ENCODE data around the gene LIX1L. TPM values are rescaled to one million over a fixed set of nuclear protein-coding genes. Genes with fewer than 3 reads are reported as not detected.

Gene LIX1L
- total and polyA plus RNA-seq, 2 of the 13 experiments (the other 11 are each of a cell fraction or from before 2014, with no cell fraction given): 8.1 to 24.9 TPM

DNA sequence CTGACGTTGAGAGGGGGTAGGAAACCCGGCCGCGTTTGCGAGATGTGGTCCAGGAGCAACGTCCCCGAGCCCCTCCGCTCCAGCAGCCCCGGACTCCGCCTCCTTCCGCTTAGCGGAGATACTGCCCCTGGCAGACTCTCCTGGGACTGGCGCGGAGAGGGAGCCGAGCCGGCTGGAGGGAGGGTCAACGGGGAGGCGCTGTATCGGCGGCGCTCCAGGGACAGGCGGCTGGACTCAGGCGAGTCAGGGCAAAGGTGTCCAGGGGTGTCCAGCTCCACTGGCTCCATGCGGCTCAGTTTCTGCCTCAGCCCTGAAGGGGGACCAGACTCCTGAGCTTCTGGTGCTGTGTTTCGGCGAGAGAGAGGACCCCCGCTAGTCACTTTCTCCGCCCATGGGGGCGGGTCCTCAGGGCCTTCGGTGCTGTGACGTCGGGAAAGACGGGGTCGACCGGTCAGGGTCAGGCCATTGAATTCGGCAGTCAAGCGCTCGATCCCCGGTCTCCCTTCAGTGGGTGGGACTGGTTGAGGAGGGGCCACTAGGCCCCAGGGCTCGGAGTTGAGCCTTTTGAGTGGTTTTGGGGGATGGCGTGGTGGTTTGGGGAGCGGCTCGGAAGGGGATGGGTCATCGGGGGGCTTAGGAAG, 2.8 kb upstream of the LIX1L start (continued):
- TF ChIP-seq TBP (CRISPR knock-in tag; IDR thresholded peaks at IDR 0.05): no peak
- no peak for TF ChIP-seq ZNF746 (CRISPR knock-in tag; IDR thresholded peaks at IDR 0.05)
- TF ChIP-seq HOXA5 (CRISPR knock-in tag; IDR thresholded peaks at IDR 0.05): no peak
- TF ChIP-seq ZNF230 (CRISPR knock-in tag; IDR thresholded peaks at IDR 0.05): peak; percentile 52; the same call in 1 of the 2 replicates
- TF ChIP-seq, protein P1, sequence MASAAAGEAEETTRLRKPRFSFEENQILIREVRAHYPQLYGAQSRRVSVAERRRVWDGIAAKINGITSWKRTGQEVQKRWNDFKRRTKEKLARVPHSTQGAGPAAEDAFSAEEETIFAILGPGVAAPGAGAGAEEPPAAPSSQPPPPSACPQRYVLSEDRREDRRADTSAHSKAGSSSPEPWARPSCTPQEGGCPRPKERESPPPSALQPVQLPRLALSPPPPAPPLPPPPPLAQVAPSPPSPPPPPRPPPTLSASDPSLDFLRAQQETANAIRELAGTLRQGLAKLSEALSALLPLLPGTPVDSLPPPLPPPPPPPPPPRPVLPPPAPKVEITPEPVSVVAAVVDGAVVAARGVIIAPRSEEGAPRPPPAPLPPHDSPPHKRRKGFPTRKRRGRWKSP (CRISPR knock-in tag; IDR thresholded peaks at IDR 0.05): peak; percentile 74; the same call in 1 of the 2 replicates
- TF ChIP-seq SATB2 (CRISPR knock-in tag; IDR thresholded peaks at IDR 0.05): no peak
- no peak for TF ChIP-seq ZNF317 (CRISPR knock-in tag; IDR thresholded peaks at IDR 0.05)
- no peak for TF ChIP-seq SSRP1 (CRISPR knock-in tag; IDR thresholded peaks at IDR 0.05)
- TF ChIP-seq THAP11 (CRISPR knock-in tag; IDR thresholded peaks at IDR 0.05): no peak
- TF ChIP-seq HNRNPH1 (optimal IDR thresholded peaks at IDR 0.05; ENCODE audit: low read depth, low read length): no peak
- no peak for TF ChIP-seq ZNF367 (CRISPR knock-in tag; IDR thresholded peaks at IDR 0.05; ENCODE audit: borderline replicate concordance)
- no peak for TF ChIP-seq ZNF615 (CRISPR knock-in tag; IDR thresholded peaks at IDR 0.05; ENCODE audit: borderline replicate concordance)
- TF ChIP-seq GPN1 (CRISPR knock-in tag; IDR thresholded peaks at IDR 0.05; ENCODE audit: borderline replicate concordance): no peak
- no peak for TF ChIP-seq ZNF143 (CRISPR knock-in tag; IDR thresholded peaks at IDR 0.05)
- TF ChIP-seq, protein P2, sequence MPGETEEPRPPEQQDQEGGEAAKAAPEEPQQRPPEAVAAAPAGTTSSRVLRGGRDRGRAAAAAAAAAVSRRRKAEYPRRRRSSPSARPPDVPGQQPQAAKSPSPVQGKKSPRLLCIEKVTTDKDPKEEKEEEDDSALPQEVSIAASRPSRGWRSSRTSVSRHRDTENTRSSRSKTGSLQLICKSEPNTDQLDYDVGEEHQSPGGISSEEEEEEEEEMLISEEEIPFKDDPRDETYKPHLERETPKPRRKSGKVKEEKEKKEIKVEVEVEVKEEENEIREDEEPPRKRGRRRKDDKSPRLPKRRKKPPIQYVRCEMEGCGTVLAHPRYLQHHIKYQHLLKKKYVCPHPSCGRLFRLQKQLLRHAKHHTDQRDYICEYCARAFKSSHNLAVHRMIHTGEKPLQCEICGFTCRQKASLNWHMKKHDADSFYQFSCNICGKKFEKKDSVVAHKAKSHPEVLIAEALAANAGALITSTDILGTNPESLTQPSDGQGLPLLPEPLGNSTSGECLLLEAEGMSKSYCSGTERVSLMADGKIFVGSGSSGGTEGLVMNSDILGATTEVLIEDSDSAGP (CRISPR knock-in tag; IDR thresholded peaks at IDR 0.05; ENCODE audit: borderline replicate concordance): 0 out of 2 replicates have a peak, but pooled peaks have one; percentile 70
- TF ChIP-seq, protein P3, sequence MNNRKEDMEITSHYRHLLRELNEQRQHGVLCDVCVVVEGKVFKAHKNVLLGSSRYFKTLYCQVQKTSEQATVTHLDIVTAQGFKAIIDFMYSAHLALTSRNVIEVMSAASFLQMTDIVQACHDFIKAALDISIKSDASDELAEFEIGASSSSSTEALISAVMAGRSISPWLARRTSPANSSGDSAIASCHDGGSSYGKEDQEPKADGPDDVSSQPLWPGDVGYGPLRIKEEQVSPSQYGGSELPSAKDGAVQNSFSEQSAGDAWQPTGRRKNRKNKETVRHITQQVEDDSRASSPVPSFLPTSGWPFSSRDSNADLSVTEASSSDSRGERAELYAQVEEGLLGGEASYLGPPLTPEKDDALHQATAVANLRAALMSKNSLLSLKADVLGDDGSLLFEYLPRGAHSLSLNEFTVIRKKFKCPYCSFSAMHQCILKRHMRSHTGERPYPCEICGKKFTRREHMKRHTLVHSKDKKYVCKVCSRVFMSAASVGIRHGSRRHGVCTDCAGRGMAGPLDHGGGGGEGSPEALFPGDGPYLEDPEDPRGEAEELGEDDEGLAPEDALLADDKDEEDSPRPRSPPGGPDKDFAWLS (CRISPR knock-in tag; IDR thresholded peaks at IDR 0.05; ENCODE audit: borderline replicate concordance): no peak
- TF ChIP-seq, protein P4, sequence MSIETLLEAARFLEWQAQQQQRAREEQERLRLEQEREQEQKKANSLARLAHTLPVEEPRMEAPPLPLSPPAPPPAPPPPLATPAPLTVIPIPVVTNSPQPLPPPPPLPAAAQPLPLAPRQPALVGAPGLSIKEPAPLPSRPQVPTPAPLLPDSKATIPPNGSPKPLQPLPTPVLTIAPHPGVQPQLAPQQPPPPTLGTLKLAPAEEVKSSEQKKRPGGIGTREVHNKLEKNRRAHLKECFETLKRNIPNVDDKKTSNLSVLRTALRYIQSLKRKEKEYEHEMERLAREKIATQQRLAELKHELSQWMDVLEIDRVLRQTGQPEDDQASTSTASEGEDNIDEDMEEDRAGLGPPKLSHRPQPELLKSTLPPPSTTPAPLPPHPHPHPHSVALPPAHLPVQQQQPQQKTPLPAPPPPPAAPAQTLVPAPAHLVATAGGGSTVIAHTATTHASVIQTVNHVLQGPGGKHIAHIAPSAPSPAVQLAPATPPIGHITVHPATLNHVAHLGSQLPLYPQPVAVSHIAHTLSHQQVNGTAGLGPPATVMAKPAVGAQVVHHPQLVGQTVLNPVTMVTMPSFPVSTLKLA (IDR thresholded peaks at IDR 0.05): no peak
- no peak for TF ChIP-seq SNRNP70 (IDR thresholded peaks at IDR 0.05; ENCODE audit: low read depth, low read length)
- TF ChIP-seq MIER3 (CRISPR knock-in tag; IDR thresholded peaks at IDR 0.05; ENCODE audit: borderline replicate concordance): 0 out of 2 replicates have a peak, but pooled peaks have one; percentile 19
- no peak for TF ChIP-seq ZNF331 (CRISPR knock-in tag; IDR thresholded peaks at IDR 0.05)
- no peak for TF ChIP-seq ZNF761 (CRISPR knock-in tag; conservative IDR thresholded peaks at IDR 0.05)
- TF ChIP-seq, protein P5, sequence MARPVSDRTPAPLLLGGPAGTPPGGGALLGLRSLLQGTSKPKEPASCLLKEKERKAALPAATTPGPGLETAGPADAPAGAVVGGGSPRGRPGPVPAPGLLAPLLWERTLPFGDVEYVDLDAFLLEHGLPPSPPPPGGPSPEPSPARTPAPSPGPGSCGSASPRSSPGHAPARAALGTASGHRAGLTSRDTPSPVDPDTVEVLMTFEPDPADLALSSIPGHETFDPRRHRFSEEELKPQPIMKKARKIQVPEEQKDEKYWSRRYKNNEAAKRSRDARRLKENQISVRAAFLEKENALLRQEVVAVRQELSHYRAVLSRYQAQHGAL (CRISPR knock-in tag; IDR thresholded peaks at IDR 0.05; ENCODE audit: not compliant biosample characterization): no peak
- no peak for TF ChIP-seq CC2D1A (CRISPR knock-in tag; IDR thresholded peaks at IDR 0.05)
- no peak for TF ChIP-seq SIN3B (IDR thresholded peaks at IDR 0.05; ENCODE audit: low read length)
- TF ChIP-seq ZKSCAN5 (CRISPR knock-in tag; IDR thresholded peaks at IDR 0.05): no peak
- no peak for TF ChIP-seq SCMH1 (CRISPR knock-in tag; IDR thresholded peaks at IDR 0.05; ENCODE audit: borderline replicate concordance)

Data from HepG2 (cell line).